H9 (cell line): ENCODE data around the gene AADAT. TPM values are rescaled to one million over a fixed set of nuclear protein-coding genes. Genes with fewer than 3 reads are reported as not detected.

ENCODE experiments used
- DNase-seq: peaks from one replicate; pipeline ENCODE4 v3.0.0-alpha.2; 2017
- H2AFZ ChIP-seq: one replicate; pipeline ENCODE4 v1.6.1; 2013; ENCODE audit warnings: mild to moderate bottlenecking, low read length, control low read depth, moderate library complexity
- H2AK5ac ChIP-seq: 2 replicates; pipeline ENCODE4 v1.6.1; 2013; ENCODE audit warnings: low read length, control low read depth, mixed read lengths; ENCODE audit not compliant: insufficient read length
- H2BK120ac ChIP-seq: one replicate; pipeline ENCODE4 v1.6.1; 2013; ENCODE audit warnings: low read depth, mild to moderate bottlenecking, low read length, control low read depth, inconsistent platforms; ENCODE audit not compliant: poor library complexity, severe bottlenecking
- H2BK12ac ChIP-seq: 2 replicates; pipeline ENCODE4 v1.6.1; 2013; ENCODE audit warnings: low read length, control low read depth, mixed read lengths, low read depth; ENCODE audit not compliant: insufficient read length
- H2BK15ac ChIP-seq: 2 replicates; pipeline ENCODE4 v1.6.1; 2013; ENCODE audit warnings: low read depth, low read length, control low read depth
- H2BK20ac ChIP-seq: one replicate; pipeline ENCODE4 v1.6.1; 2013; ENCODE audit warnings: low read depth, mild to moderate bottlenecking, low read length, control low read depth, inconsistent platforms; ENCODE audit not compliant: poor library complexity, severe bottlenecking
- H2BK5ac ChIP-seq: 2 replicates; pipeline ENCODE4 v1.6.1; 2013; ENCODE audit warnings: low read length, control low read depth, mixed read lengths; ENCODE audit not compliant: insufficient read length
- H3K14ac ChIP-seq: 2 replicates; pipeline ENCODE4 v1.6.1; 2013; ENCODE audit warnings: low read length, control low read depth; ENCODE audit not compliant: insufficient read depth
- H3K18ac ChIP-seq: 2 replicates; pipeline ENCODE4 v1.6.1; 2013; ENCODE audit warnings: low read depth, mild to moderate bottlenecking, mixed read lengths, low read length, control low read depth; ENCODE audit not compliant: insufficient read length
- H3K23ac ChIP-seq: 2 replicates; pipeline ENCODE4 v1.6.1; 2013; ENCODE audit warnings: low read length, control low read depth, mixed read lengths, low read depth; ENCODE audit not compliant: insufficient read length
- H3K23me2 ChIP-seq: 2 replicates; pipeline ENCODE4 v1.6.1; 2013; ENCODE audit warnings: low read depth, mild to moderate bottlenecking, mixed read lengths, low read length, control low read depth; ENCODE audit not compliant: insufficient read length, poor library complexity, severe bottlenecking
- H3K27ac ChIP-seq: 2 replicates; pipeline ENCODE4 v1.5.1; 2013; ENCODE audit warnings: low read length, control low read depth, mixed read lengths, low read depth; ENCODE audit not compliant: insufficient read length
- H3K27me3 ChIP-seq: 2 replicates; pipeline ENCODE4 v1.6.1; 2013; ENCODE audit warnings: low read length, control low read depth, inconsistent platforms; ENCODE audit not compliant: insufficient read depth
- H3K4ac ChIP-seq: 2 replicates; pipeline ENCODE4 v1.6.1; 2013; ENCODE audit warnings: low read depth, mild to moderate bottlenecking, control low read depth, inconsistent platforms, low read length, moderate library complexity
- H3K4me1 ChIP-seq: 2 replicates; pipeline ENCODE4 v1.6.1; 2013; ENCODE audit warnings: low read length, control low read depth, inconsistent platforms; ENCODE audit not compliant: insufficient read depth
- H3K4me2 ChIP-seq: 2 replicates; pipeline ENCODE4 v1.6.1; 2013; ENCODE audit warnings: low read length, control low read depth, mixed read lengths; ENCODE audit not compliant: insufficient read length, insufficient read depth
- H3K56ac ChIP-seq: 2 replicates; pipeline ENCODE4 v1.6.1; 2013; ENCODE audit warnings: low read depth, mild to moderate bottlenecking, mixed read lengths, low read length, control low read depth; ENCODE audit not compliant: insufficient read length
- H3K79me1 ChIP-seq: 2 replicates; pipeline ENCODE4 v1.6.1; 2013; ENCODE audit warnings: low read depth, mild to moderate bottlenecking, moderate library complexity, low read length, control low read depth, inconsistent platforms; ENCODE audit not compliant: insufficient read depth, poor library complexity, severe bottlenecking
- H3K79me2 ChIP-seq: 2 replicates; pipeline ENCODE4 v1.6.1; 2013; ENCODE audit warnings: low read length, control low read depth, inconsistent platforms; ENCODE audit not compliant: insufficient read depth
- H3K9ac ChIP-seq: 2 replicates; pipeline ENCODE4 v1.6.1; 2013; ENCODE audit warnings: low read length, control low read depth, mixed read lengths; ENCODE audit not compliant: insufficient read length; ENCODE audit errors: extremely low read depth
- H3K9me3 ChIP-seq: one replicate; pipeline ENCODE4 v1.6.1; 2013; ENCODE audit warnings: low read depth, low read length, inconsistent platforms; ENCODE audit not compliant: control insufficient read depth
- H3T11ph ChIP-seq: one replicate; pipeline ENCODE4 v1.6.1; 2013; ENCODE audit warnings: mild to moderate bottlenecking, low read length, control low read depth, inconsistent platforms
- H4K20me1 ChIP-seq: one replicate; pipeline ENCODE4 v1.6.1; 2013; ENCODE audit not compliant: control insufficient read depth, insufficient read length, insufficient read depth
- H4K5ac ChIP-seq: 2 replicates; pipeline ENCODE4 v1.6.1; 2013; ENCODE audit warnings: low read depth, mild to moderate bottlenecking, mixed read lengths, low read length, control low read depth; ENCODE audit not compliant: insufficient read length
- H4K8ac ChIP-seq: replicated peaks from 2 replicates; pipeline ENCODE4 v1.6.1; 2013; ENCODE audit warnings: low read length, control low read depth, mixed read lengths, low read depth; ENCODE audit not compliant: insufficient read length
- H4K91ac ChIP-seq: 2 replicates; pipeline ENCODE4 v1.6.1; 2013; ENCODE audit warnings: low read depth, mild to moderate bottlenecking, moderate library complexity, mixed read lengths, low read length, control low read depth; ENCODE audit not compliant: insufficient read length
- H3K27ac Mint-ChIP-seq, 3 experiments: 2 replicates in 2 of 3; 3 replicates in 1 of 3; pipeline ENCODE4 v1.8.0; 2020 to 2021; ENCODE audit warnings: mixed read lengths in 3 of 3, mild to moderate bottlenecking in 1 of 3, moderate library complexity in 1 of 3
- H3K27me3 Mint-ChIP-seq: 2 replicates; pipeline ENCODE4 v1.8.0; 2021; ENCODE audit warnings: low read depth, mild to moderate bottlenecking, moderate library complexity, mixed read lengths
- H3K36me3 Mint-ChIP-seq, 3 experiments: 2 replicates in 2 of 3; 3 replicates in 1 of 3; pipeline ENCODE4 v1.8.0; 2020 to 2021; ENCODE audit warnings: low read depth in 3 of 3, mixed read lengths in 3 of 3; ENCODE audit not compliant: insufficient read depth in 1 of 3
- H3K4me1 Mint-ChIP-seq, 2 experiments: 2 replicates each; pipeline ENCODE4 v1.8.0; 2020; ENCODE audit warnings: mixed read lengths in 2 of 2
- H3K4me3 Mint-ChIP-seq, 2 experiments: 2 replicates in 1 of 2; 3 replicates in 1 of 2; pipeline ENCODE4 v1.8.0; 2020 to 2021; ENCODE audit warnings: mild to moderate bottlenecking in 2 of 2, mixed read lengths in 2 of 2, moderate library complexity in 1 of 2
- H3K9me3 Mint-ChIP-seq, 2 experiments: 2 replicates in 1 of 2; 3 replicates in 1 of 2; pipeline ENCODE4 v1.8.0; 2020; ENCODE audit warnings: mild to moderate bottlenecking in 2 of 2, mixed read lengths in 2 of 2, moderate library complexity in 1 of 2
- CTCF ChIP-seq: fragments of 200-600 bp; sonication (generic); conservative IDR thresholded peaks from 3 replicates; pipeline ENCODE4 v1.8.0; 2021; ENCODE audit warnings: antibody characterized with exemption, mild to moderate bottlenecking
- WGBS: extraction: QIAGEN DNeasy Blood & Tissue Kit; methylation state at CpG from one replicate; pipeline ENCODE4 v1.1.7; 2013; ENCODE audit warnings: missing lambda C conversion rate, low lambda C conversion rate, mixed read lengths; ENCODE audit not compliant: insufficient read length; ENCODE audit errors: extremely low coverage; 5-methylcytosine and 5-hydroxymethylcytosine counted together
- total RNA-seq: library from RNA; stranded (reverse); gene quantifications from 2 replicates; pipeline ENCODE4 v1.2.1, GENCODE V29; 2021

The AADAT gene
- total RNA-seq, 1 experiment from 2014 or later, result 14.1 TPM

DNA sequence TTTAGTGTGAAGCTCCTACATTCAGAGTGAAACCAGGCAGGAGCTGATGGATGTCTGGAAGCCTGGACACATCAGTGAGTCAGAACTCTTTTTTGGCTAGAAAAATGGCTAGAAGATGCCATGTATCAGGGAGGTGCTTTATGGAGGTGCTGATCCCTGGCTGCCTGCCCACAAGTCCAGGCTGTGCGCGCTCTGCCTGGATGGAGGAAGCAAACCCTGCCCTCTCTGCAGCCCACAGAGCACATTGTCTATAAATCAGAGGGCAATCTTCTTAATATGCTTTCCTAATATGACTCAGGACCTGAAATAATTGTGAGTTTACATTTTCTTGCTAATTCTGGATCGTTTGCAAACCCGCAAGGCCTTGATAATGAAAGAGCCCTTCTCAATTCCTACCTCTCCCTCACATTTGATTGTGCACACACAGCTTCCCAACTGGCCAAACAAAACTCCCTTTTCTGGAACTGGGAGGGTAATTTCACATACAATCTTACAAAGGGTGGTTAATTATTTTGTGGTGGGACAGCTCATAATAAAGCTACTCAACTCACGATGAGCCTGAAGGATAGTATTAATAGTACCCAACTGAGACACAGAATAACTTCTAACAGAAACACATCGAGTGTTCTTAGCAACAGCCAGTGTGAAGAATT, 75.3 kb downstream of the AADAT start:
- H3K27ac Mint-ChIP-seq, result no peak overlapping the region

More for the DNA sequence above, 75.3 kb downstream of the AADAT start:
- Histone ChIP-seq H2BK20ac (no peak overlapping the region), H3K18ac (no peak overlapping the region), H2BK5ac (no peak overlapping the region), H2BK12ac (no peak overlapping the region), H3K27ac (no peak overlapping the region), H3K23ac (no peak overlapping the region), H4K20me1 (no peaks in the 10 kb centered on the region), H3K9me3 (no peaks in the 10 kb centered on the region), H3K4me1 (no peaks in the 10 kb centered on the region), H3K56ac (no peak overlapping the region), H2BK120ac (no peak overlapping the region), H4K91ac (no peak overlapping the region), H3T11ph (no peak overlapping the region), H3K79me2 (no peaks in the 10 kb centered on the region; the same call in 1 of the 2 replicates), H3K79me1 (no peaks in the 10 kb centered on the region), H4K8ac (no peak overlapping the region), H3K4me2 (no peak overlapping the region), H3K14ac (no peak overlapping the region), H2AFZ (no peak overlapping the region), H3K27me3 (no peaks in the 10 kb centered on the region), H4K5ac (no peak overlapping the region), H2AK5ac (no peak overlapping the region), H3K23me2 (no peaks in the 10 kb centered on the region), H3K4ac (no peak overlapping the region), H3K9ac (no peak overlapping the region), H2BK15ac (no peak overlapping the region)
- peaks cover 0 to 4% (median 0%) of the 10 kb centered on the region in 3 experiments; a peak in 2 of 7 replicates for H3K36me3 Mint-ChIP-seq
- H3K4me1 Mint-ChIP-seq, result peaks cover 14 to 17% of the 10 kb centered on the region in 2 experiments
- TF ChIP-seq CTCF, result no peak
- H3K27me3 Mint-ChIP-seq, result no peaks in the 10 kb centered on the region
- no peak overlapping the region for H3K4me3 Mint-ChIP-seq
- no CpG with 5 or more reads among the region's 6 CpGs for WGBS
- H3K9me3 Mint-ChIP-seq, result peaks cover 0 to 8% of the 10 kb centered on the region in 2 experiments; a peak in 3 of 5 replicates
- no peak for DNase-seq
